SKM-1 (cell line): ENCODE data around the gene STAM2.
"Not testable (repeated sequence)": the region's sequence is repeated elsewhere in the genome, so short reads cannot be mapped to it uniquely, and the experiment has no call there.

ENCODE experiments used
- DNase-seq: peaks from one replicate; lab custom pipeline; 2025; ENCODE audit not compliant: unreplicated experiment; lab: John Stamatoyannopoulos, UW

Gene STAM2

DNA sequence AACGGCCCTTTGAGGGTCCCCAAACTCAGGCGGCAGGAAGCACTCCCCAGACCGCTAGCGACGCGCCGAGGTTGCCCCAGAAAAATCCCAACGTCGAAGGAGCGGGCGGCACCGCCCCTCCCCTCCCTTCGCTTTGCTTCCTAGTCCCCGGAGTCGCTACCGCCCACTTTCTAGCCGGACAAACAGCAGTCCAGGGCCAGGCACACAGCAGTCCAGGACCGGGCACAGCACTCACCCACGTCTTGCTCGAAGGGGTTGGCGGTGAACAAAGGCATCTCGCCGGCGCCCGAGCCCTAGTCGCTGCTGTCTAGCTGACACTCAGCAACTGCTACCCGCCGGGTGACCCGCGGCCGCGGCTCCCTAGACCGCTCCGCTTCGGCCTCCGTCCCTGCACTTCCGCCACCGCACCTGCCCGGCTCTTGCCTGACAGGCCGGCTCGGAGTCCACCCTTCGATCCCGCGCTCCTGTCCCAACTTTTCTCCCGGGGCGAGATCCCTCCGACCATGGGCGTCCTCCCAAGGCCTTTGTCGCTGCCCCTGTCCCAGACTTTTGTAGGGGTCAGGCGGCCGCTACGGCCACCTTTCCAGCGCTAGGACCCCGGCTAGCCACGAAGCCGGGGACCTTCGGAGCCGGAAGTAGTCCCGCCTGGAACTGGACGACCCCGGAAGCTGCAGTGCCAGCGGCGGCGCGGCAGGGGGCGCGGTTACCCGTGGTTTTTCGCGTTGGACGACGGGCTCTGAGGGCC, at the start of gene STAM2:
Gene STAM2, minus strand, starts transcription at position 396 of the 745 bp plus-strand sequence. Its CDS starts 121 bp downstream, at position 275.
- peak; percentile 88 for DNase-seq

GRCh38 chr2:152223977-152224376, 48.4 kb upstream of the STAM2 start:
- DNase-seq: no peak

DNA sequence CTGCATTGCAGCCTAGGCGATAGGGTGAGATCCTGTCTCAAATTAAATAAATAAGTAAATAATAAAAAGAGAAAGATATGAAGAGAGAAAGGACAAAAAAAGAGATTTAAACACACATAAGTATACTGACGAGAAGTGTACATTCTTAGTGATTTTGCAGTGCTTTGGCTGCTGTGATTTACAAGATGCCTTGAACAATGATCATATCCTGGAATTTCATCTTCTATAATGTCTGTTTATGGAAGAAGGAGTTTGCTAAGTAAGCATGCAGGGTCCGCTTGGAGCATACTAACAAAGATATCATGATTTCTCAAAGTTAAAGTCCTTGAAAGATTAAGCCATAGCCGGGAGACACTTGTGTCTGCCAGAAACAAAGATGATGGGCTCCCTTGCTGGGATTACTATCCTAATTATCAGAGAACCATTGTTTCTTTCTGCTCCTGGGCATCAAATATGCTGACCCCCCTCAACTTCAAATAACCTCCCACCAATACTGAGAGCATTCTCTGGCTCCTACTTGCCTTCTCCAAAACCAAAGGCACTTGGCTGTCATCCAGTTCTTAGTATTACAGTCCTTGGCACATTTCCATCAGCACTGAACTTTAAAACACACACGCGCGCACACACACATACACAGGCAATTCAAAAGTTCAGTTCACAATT, 47.5 kb upstream of the STAM2 start:
- no peak for DNase-seq

- no peak for DNase-seq
These were observed 46.3 kb upstream of the STAM2 start for GRCh38 chr2:152221839-152222238.

- no peak for DNase-seq
These were observed 43.7 kb upstream of the STAM2 start for GRCh38 chr2:152219077-152219828.

DNA sequence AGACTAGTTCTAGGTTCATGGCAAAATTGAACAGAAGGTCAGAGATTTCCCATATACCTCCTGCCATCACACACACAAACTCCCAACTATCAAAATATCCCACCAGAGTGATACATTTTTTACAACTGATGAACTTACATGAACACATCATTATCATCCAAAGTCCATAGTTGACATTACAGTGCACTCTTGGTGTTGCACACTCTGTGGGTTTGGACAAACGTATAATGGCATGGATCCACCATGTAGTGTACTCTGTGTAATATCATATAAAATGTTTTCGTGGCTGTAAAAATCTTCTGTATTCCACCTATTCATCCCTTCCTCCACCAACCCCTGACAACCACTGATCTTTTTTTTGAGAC, 25.9 kb upstream of the STAM2 start:
- DNase-seq: no peak

GRCh38 chr2:152200565-152201465, 25.3 kb upstream of the STAM2 start:
- no peak for DNase-seq

GRCh38 chr2:152200101-152200500, 24.5 kb upstream of the STAM2 start:
- DNase-seq: no peak

GRCh38 chr2:152198499-152198898, 22.9 kb upstream of the STAM2 start:
- DNase-seq: no peak

GRCh38 chr2:152197508-152198284, 22.1 kb upstream of the STAM2 start:
- DNase-seq: not testable (repeated sequence)

GRCh38 chr2:152189622-152190495, 14.3 kb upstream of the STAM2 start:
- peak; percentile 57 for DNase-seq

DNA sequence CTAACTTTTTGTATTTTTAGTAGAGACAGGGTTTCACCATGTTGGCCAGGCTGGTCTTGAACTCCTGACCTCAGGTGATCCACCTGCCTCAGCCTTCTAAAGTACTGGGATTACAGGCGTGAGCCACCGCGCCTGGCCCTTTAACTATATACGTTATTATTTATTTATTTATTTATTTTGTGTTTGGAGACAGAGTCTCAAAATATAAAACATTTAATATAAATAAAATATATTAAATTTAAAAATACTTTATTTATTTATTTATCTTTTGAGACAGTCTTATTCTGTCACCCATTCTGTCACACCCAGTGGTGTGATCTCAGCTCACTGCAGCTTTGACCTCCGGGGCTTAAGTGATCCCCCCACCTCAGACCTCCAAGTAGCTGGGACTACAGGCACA, 11.2 kb upstream of the STAM2 start:
- not testable (repeated sequence) for DNase-seq

GRCh38 chr2:152186262-152186661, 10.7 kb upstream of the STAM2 start:
- DNase-seq: no peak

DNA sequence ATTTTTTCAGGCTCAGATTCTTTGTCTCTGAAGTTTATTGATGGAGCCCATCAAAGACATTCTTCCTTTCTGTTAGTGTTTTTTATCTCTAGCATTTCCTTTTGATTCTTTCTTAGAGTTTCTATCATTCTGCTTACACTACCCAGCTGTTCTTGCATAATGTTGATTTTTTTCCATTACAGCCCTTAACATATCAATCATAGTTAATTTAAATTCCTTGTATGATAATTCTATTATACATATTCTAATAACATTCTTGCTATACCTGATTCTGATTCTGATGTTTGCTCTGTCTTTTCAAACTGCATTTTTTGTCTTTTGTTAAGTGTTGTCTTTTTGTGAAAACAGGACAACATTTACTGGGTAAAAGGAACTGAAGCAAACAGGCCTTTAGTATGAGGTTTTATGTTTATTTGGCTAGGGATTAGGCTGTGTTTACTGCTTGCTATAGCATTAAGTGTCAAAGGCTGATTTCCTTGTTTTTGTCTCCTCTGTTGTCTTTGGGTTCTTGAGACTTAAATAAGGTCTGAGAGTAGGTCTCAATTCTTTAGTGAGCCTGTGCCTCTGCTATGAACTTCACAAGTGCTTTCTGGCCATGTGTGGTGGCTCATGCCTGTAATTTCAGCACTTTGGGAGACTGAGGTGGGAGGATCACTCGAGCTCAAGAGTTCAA, 8.0 kb upstream of the STAM2 start:
- DNase-seq: no peak

- DNase-seq: not testable (repeated sequence)
These were observed 2.1 kb upstream of the STAM2 start for GRCh38 chr2:152177667-152178066.

- no peak for DNase-seq
These were observed 651 bp upstream of the STAM2 start for GRCh38 chr2:152176113-152176714.

GRCh38 chr2:152175012-152175367, 573 bp downstream of the STAM2 start:
- DNase-seq: peak; percentile 38

DNA sequence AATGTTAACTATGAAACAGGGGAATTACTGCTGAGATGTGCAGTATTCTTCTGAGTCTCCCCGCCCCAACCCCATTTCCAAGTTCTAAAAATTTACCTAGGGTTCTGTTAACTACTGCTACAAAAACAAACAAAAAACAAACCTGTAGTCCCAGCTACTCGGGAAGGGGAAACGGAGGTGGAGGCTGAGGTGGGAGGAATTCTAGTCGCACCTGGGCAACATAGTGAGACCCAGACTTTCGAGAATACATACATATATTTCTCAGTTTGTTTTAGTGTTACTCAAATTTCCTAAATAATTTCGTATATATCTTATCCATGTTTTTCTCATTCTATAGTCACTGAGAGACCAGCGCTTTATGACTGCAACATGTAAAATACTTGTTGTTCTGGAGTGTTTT, 989 bp downstream of the STAM2 start:
- DNase-seq: no peak
